ENCODE results near the gene CDK5R2.

GRCh38 chr2:218988164-218988563 lies 28.7 kb downstream of the CDK5R2 start:
- TF ChIP-seq CTCF (conservative IDR thresholded peaks at IDR 0.05) (no peak), EZH2 (IDR thresholded peaks at IDR 0.05; ENCODE audit: low read depth) (no peak)
